Common myeloid progenitor, CD34-positive (primary cell): ENCODE data around the gene CYBC1.

ENCODE experiments used
- CTCF ChIA-PET: fragments of 350-600 bp; sonication (Branson Sonifier 250); formaldehyde crosslinking; loops from one replicate; lab custom pipeline; 2021; ENCODE audit warnings: antibody characterized with exemption; lab: Charles Lee
- POLR2A ChIA-PET: fragments of 350-600 bp; sonication (Branson Sonifier 250); formaldehyde crosslinking; loops from one replicate; lab custom pipeline; 2021; ENCODE audit warnings: antibody characterized with exemption; lab: Charles Lee
- DNase-seq, 3 donors: peaks; one replicate each; pipeline versions ENCODE4 v3.0.0 to v3.0.0-alpha.2; 2013
- H3K27ac ChIP-seq, 2 experiments: 1 replicate in 1 of 2; 2 replicates in 1 of 2; pipeline ENCODE4 v1.7.0; 2013; ENCODE audit warnings: inconsistent platforms in 2 of 2, low read length in 2 of 2, mild to moderate bottlenecking in 2 of 2, low read depth in 1 of 2, moderate library complexity in 1 of 2; ENCODE audit not compliant: severe bottlenecking in 2 of 2, insufficient read depth in 1 of 2, poor library complexity in 1 of 2
- H3K27me3 ChIP-seq, 5 experiments: replicated peaks in 2 of 5; 1 replicate in 3 of 5; 2 replicates in 2 of 5; pipeline versions ENCODE4 v1.6.1 to v1.7.0; 2013; ENCODE audit warnings: low read length in 4 of 5, mild to moderate bottlenecking in 2 of 5, moderate library complexity in 2 of 5, inconsistent platforms in 1 of 5; ENCODE audit not compliant: insufficient read depth in 5 of 5, control insufficient read depth in 4 of 5
- H3K36me3 ChIP-seq, 4 experiments: 1 replicate in 2 of 4; 2 replicates in 2 of 4; pipeline versions ENCODE4 v1.6.1 to v1.7.0; 2013; ENCODE audit warnings: low read length in 3 of 4, control low read depth in 1 of 4, mild to moderate bottlenecking in 1 of 4; ENCODE audit not compliant: control insufficient read depth in 4 of 4, insufficient read depth in 4 of 4
- H3K4me1 ChIP-seq, 4 experiments: 1 replicate in 3 of 4; 2 replicates in 1 of 4; pipeline versions ENCODE4 v1.6.1 to v1.7.1; 2013; ENCODE audit warnings: low read length in 3 of 4, mild to moderate bottlenecking in 3 of 4, control low read depth in 1 of 4, inconsistent platforms in 1 of 4, moderate library complexity in 1 of 4; ENCODE audit not compliant: control insufficient read depth in 4 of 4, insufficient read depth in 4 of 4; ENCODE audit errors: control extremely low read depth in 1 of 4
- H3K4me3 ChIP-seq, 7 experiments: 1 replicate in 4 of 7; 2 replicates in 3 of 7; pipeline versions ENCODE4 v1.5.1 to v1.7.0; 2013; ENCODE audit warnings: mild to moderate bottlenecking in 7 of 7, low read length in 6 of 7, moderate library complexity in 6 of 7, inconsistent platforms in 2 of 7, low read depth in 2 of 7, control low read depth in 1 of 7; ENCODE audit not compliant: insufficient read depth in 4 of 7, control insufficient read depth in 1 of 7; ENCODE audit errors: extremely low read depth in 1 of 7
- H3K9me3 ChIP-seq, 5 experiments: 1 replicate in 4 of 5; 2 replicates in 1 of 5; pipeline versions ENCODE4 v1.6.1 to v1.7.1; 2013; ENCODE audit warnings: low read length in 4 of 5, mild to moderate bottlenecking in 2 of 5, inconsistent platforms in 1 of 5, low read depth in 1 of 5, moderate library complexity in 1 of 5; ENCODE audit not compliant: control insufficient read depth in 4 of 5, insufficient read depth in 2 of 5; ENCODE audit errors: control extremely low read depth in 1 of 5
- WGBS: methylation state at CpG from one replicate; pipeline ENCODE4 v1.1.5; 2013; ENCODE audit not compliant: insufficient coverage; 5-methylcytosine and 5-hydroxymethylcytosine counted together

The CYBC1 gene

GRCh38 chr17:82440991-82441627 lies 9.4 kb downstream of the CYBC1 start:
- H3K4me1 ChIP-seq = peaks cover 0 to 33% (median 27%) of the 10 kb centered on the region in 4 experiments
- DNase-seq = no peak
- H3K4me3 ChIP-seq = no peak overlapping the region
- whole genome bisulfite sequencing = 93% methylated on average over 8 of the region's 17 CpGs
- H3K27ac ChIP-seq = peak overlapping the region in 1 of 2 experiments; percentile 34
- H3K36me3 ChIP-seq = peaks cover 13 to 74% (median 53%) of the 10 kb centered on the region in 4 experiments
- ChIA-PET POLR2A (no interaction called here), CTCF (no interaction called here)
- H3K9me3 ChIP-seq = no peaks in the 10 kb centered on the region
- H3K27me3 ChIP-seq = no peaks in the 10 kb centered on the region

GRCh38 chr17:82440469-82440981 lies 10.0 kb downstream of the CYBC1 start:
- Histone ChIP-seq H3K36me3 (peaks cover 13 to 74% (median 50%) of the 10 kb centered on the region in 4 experiments), H3K9me3 (no peaks in the 10 kb centered on the region), H3K27me3 (no peaks in the 10 kb centered on the region), H3K27ac (peak overlapping the region in 1 of 2 experiments; percentile 34), H3K4me3 (no peak overlapping the region), H3K4me1 (peaks cover 0 to 27% (median 23%) of the 10 kb centered on the region in 4 experiments)
- 53% methylated on average over 19 of the region's 22 CpGs for WGBS
- POLR2A ChIA-PET = no interaction called here
- CTCF ChIA-PET = no interaction called here
- peak in 2 of 3 donors; percentile 36 to 51 for DNase-seq

GRCh38 chr17:82439829-82440365 lies 10.7 kb downstream of the CYBC1 start:
- WGBS = 94% methylated on average over 26 of the region's 34 CpGs
- H3K27ac ChIP-seq = peak overlapping the region in 1 of 2 experiments; percentile 34
- no peak overlapping the region for H3K4me3 ChIP-seq
- H3K4me1 ChIP-seq = peaks cover 0 to 25% (median 18%) of the 10 kb centered on the region in 4 experiments
- no peaks in the 10 kb centered on the region for H3K9me3 ChIP-seq
- no peaks in the 10 kb centered on the region for H3K27me3 ChIP-seq
- CTCF ChIA-PET = no interaction called here
- POLR2A ChIA-PET = no interaction called here
- peaks cover 11 to 78% (median 49%) of the 10 kb centered on the region in 4 experiments for H3K36me3 ChIP-seq
- no peak for DNase-seq

DNA sequence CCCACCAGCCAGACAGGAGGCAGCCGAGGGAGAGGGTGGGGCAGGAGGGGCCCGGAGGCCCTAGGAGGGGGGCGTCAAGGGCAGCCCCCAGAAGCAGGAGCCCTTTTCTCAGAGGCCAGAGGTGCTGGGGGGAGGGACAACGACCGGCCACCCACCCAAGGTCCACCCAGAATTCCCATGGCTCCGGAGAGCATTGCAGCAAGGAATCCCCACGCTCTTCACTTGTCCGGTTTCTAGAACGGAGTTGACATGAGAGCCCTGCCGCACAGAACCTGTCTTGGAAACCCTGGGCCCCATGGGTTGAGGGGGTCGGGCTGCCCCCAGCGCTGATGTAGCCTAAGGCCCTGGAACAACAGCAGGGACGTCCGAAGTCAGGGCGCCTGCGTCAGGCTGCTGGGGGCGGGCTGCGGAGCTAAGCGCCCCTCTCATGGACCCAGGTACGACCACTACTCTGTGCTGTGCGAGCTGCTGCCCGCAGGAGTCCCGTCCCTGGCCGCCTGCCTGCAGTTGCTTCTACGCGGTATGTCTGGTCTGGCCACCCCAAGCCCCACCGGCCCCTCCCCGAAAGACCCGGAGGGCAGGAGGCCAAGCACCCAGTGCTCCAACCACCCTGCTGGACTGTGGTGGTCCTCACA lies 11.2 kb downstream of the CYBC1 start:
- ChIA-PET POLR2A (no interaction called here), CTCF (interaction anchor here (0.9 kb wide), 1 partner anchor 10 kb away, joined by 5 read pairs; no protein-coding TSS in a partner anchor)
- WGBS = 95% methylated on average over 26 of the region's 29 CpGs
- Histone ChIP-seq H3K27me3 (no peaks in the 10 kb centered on the region), H3K4me1 (peaks cover 0 to 28% (median 16%) of the 10 kb centered on the region in 4 experiments), H3K36me3 (peaks cover 8 to 72% (median 44%) of the 10 kb centered on the region in 4 experiments), H3K4me3 (no peak overlapping the region), H3K27ac (no peak overlapping the region), H3K9me3 (no peaks in the 10 kb centered on the region)
- DNase-seq = no peak

DNA sequence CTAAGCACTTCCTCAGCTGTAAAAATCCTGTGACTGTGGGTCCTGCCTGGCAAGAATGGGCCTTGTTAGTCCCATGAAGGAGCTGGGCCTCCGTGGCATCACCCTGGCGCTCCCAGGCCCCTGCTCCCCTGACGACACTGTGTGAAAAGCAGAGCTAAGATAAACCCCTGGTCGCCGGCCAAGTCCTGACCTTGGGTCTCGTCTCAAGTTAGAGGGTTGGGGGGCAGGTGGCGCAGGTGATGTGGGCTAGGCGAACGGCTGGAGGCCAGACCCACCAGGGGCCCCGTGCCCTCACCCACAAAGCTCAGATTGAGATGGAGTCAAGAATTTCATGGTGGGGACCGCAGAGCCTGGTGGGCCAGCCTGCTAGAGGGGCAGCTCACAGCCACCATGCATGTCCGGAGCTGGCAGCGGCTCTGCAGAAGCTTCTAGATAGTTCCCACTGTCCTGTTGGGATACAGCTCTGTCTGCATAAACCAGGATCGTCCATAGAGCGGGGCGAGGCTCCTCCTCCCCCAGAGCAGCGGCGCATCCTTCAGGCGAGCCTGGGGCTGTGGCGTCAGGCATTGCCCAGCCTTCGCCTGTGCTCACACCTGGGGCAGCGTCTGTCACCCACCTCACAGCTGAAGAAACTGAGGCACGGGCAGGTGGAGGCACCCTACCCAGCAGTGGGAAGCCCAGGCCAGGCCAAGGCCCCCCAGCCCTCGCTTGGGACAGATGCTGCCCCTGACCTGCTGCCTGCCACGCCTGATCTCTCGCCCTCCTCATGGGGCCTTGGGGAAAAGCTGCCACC lies 12.0 kb downstream of the CYBC1 start:
- no peak for DNase-seq
- Histone ChIP-seq H3K4me3 (no peak overlapping the region), H3K4me1 (peaks cover 0 to 32% (median 18%) of the 10 kb centered on the region in 4 experiments), H3K27me3 (no peaks in the 10 kb centered on the region), H3K27ac (no peak overlapping the region), H3K9me3 (no peaks in the 10 kb centered on the region), H3K36me3 (peaks cover 8 to 65% (median 40%) of the 10 kb centered on the region in 4 experiments)
- ChIA-PET POLR2A (no interaction called here), CTCF (interaction anchor here (0.9 kb wide), 1 partner anchor 10 kb away, joined by 5 read pairs; no protein-coding TSS in a partner anchor)
- WGBS = 95% methylated on average over 22 of the region's 26 CpGs

- peaks cover 5 to 53% (median 32%) of the 10 kb centered on the region in 4 experiments for H3K36me3 ChIP-seq
- WGBS = 91% methylated on average over 17 of the region's 18 CpGs
- ChIA-PET CTCF (no interaction called here), POLR2A (no interaction called here)
- no peaks in the 10 kb centered on the region for H3K9me3 ChIP-seq
- H3K4me3 ChIP-seq = no peak overlapping the region
- DNase-seq = no peak
- no peak overlapping the region for H3K27ac ChIP-seq
- no peaks in the 10 kb centered on the region for H3K27me3 ChIP-seq
- peaks cover 0 to 32% (median 18%) of the 10 kb centered on the region in 4 experiments for H3K4me1 ChIP-seq
These were observed 13.3 kb downstream of the CYBC1 start for GRCh38 chr17:82437325-82437668.
